Lower lobe of right lung (tissue), 2 donors: Measurements from ENCODE around the gene HORMAD1. TPM values are rescaled to one million over a fixed set of nuclear protein-coding genes. Genes with fewer than 3 reads are reported as not detected.
A peak's percentile ranks its signal among the peaks of the same experiment; 100 is the strongest.

Experiments used
- ATAC-seq, 2 donors: fragments of 200-7000 bp; cut with Tn5 transposase; one replicate each; pipeline ENCODE4 v1.9.1; 2020 to 2022; ENCODE audit warnings: mild to moderate bottlenecking in 2 of 2, moderate library complexity in 2 of 2
- DNase-seq: peaks from one replicate; pipeline ENCODE4 v3.0.0-alpha.2; 2020
- H3K27ac ChIP-seq: fragments of 200-600 bp; one replicate; pipeline ENCODE4 v1.8.0; 2022
- H3K27me3 ChIP-seq: fragments of 200-600 bp; one replicate; pipeline ENCODE4 v1.8.0; 2022; ENCODE audit warnings: low read depth
- H3K36me3 ChIP-seq: fragments of 200-600 bp; one replicate; pipeline ENCODE4 v1.8.0; 2022; ENCODE audit warnings: mild to moderate bottlenecking
- H3K4me1 ChIP-seq: fragments of 200-600 bp; one replicate; pipeline ENCODE4 v1.8.0; 2022
- H3K4me3 ChIP-seq: fragments of 200-600 bp; one replicate; pipeline ENCODE4 v1.8.0; 2022; ENCODE audit warnings: mild to moderate bottlenecking
- H3K9me3 ChIP-seq: fragments of 200-600 bp; one replicate; pipeline ENCODE4 v1.8.0; 2022
- intact Hi-C: fragments of 100-400 bp; cut with DNase I; formaldehyde crosslinking; loops from one replicate; pipeline ENCODE4 v1.11.0; 2022
- total RNA-seq: library from RNA; stranded (reverse); fragmentation: NEBNext Ultra II Directional; extraction: Animal tissue kit (Norgen Biotek cat#: 25700); gene quantifications from one replicate; pipeline ENCODE4 v1.2.1, GENCODE V29; 2021
- TF ChIP-seq, protein P1 (sequence below): fragments of 200-600 bp; IDR thresholded peaks from one replicate; pipeline ENCODE4 v1.8.0; 2022; ENCODE audit warnings: antibody characterized with exemption, mild to moderate bottlenecking
- donor health status: DM: no; HTN: yes; CAD: no; lungs with severe emphysema.

Gene HORMAD1
- total RNA-seq, 1 donor from 2014 or later = 2.7 TPM

DNA sequence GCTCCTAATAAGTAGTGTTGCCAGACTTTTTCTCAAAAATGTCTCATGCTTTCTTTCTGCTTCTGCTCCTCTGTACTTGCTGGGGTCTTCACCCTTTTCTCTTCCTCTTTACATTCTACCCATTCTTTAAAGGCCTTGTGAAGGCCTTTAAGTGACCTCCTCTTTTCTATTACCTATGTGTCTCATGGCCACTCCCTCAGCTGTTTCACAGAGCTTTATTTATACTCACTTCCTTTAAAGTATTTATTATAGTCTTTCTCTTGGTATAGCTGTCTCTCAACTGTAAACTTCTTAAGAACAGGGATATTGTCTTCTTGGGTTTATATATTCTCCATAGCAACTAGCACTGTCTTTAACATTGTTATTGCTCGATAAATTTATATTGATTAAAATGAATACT, 24.5 kb downstream of the HORMAD1 start:
- Histone ChIP-seq H3K9me3 (no peaks in the 10 kb centered on the region), H3K36me3 (peaks cover 37% of the 10 kb centered on the region), H3K27ac (peak overlapping the region; percentile 79), H3K27me3 (no peaks in the 10 kb centered on the region), H3K4me1 (peaks cover 15% of the 10 kb centered on the region), H3K4me3 (peak overlapping the region; percentile 68)
- DNase-seq = no peak
- TF ChIP-seq, protein P1, sequence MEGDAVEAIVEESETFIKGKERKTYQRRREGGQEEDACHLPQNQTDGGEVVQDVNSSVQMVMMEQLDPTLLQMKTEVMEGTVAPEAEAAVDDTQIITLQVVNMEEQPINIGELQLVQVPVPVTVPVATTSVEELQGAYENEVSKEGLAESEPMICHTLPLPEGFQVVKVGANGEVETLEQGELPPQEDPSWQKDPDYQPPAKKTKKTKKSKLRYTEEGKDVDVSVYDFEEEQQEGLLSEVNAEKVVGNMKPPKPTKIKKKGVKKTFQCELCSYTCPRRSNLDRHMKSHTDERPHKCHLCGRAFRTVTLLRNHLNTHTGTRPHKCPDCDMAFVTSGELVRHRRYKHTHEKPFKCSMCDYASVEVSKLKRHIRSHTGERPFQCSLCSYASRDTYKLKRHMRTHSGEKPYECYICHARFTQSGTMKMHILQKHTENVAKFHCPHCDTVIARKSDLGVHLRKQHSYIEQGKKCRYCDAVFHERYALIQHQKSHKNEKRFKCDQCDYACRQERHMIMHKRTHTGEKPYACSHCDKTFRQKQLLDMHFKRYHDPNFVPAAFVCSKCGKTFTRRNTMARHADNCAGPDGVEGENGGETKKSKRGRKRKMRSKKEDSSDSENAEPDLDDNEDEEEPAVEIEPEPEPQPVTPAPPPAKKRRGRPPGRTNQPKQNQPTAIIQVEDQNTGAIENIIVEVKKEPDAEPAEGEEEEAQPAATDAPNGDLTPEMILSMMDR = no peak
- no peak for ATAC-seq
- intact Hi-C loops = no loop called here

DNA sequence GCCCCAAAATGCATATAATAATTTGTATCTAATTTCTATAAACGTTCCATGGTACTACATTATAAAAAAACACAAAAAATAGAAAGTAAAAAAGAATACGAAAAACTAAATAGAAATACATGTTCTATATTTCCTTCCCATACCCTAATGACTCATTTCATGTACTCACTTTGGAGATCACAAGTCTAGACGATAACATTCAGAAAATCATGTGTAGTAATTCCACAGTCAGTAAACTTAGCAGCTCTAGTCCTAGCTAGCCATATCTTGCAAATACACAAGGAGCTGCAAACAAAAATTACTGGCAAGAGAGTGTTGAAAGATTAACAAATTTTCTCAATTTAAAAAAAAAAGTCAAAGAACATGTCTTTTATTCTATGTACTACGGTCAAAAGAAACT, 25.1 kb downstream of the HORMAD1 start:
- H3K9me3 ChIP-seq = no peaks in the 10 kb centered on the region
- no peaks in the 10 kb centered on the region for H3K27me3 ChIP-seq
- ATAC-seq (no peak), DNase-seq (no peak)
- TF ChIP-seq, protein P1 = no peak
- no peak overlapping the region for H3K27ac ChIP-seq
- peak overlapping the region; percentile 68 for H3K4me3 ChIP-seq
- H3K4me1 ChIP-seq = peaks cover 15% of the 10 kb centered on the region
- H3K36me3 ChIP-seq = peaks cover 39% of the 10 kb centered on the region
- intact Hi-C loops = no loop called here

DNA sequence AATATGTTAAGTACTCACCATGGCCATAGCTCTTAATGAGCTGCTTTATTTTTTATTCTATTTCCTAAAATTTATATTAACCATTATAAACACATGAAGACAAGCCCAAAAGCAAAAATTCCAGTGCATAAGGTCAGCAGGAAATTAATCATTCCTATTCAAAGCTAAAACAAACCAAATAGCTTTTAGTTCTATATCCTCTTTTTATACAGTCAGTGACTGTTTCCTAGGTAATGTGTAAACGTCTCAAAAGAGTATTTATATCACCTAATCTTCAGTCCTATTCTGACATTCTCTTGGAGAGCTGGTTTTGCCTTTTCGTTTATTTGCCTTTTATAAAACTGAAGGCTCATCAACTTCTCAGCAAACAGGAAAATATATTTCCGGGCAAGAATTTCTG, 28.0 kb downstream of the HORMAD1 start:
- ATAC-seq (no peak), DNase-seq (no peak)
- no peak overlapping the region for H3K4me3 ChIP-seq
- H3K9me3 ChIP-seq = no peaks in the 10 kb centered on the region
- TF ChIP-seq, protein P1 = no peak
- H3K27me3 ChIP-seq = no peaks in the 10 kb centered on the region
- intact Hi-C loops = no loop called here
- no peak overlapping the region for H3K27ac ChIP-seq
- peaks cover 15% of the 10 kb centered on the region for H3K4me1 ChIP-seq
- H3K36me3 ChIP-seq = peaks cover 60% of the 10 kb centered on the region

DNA sequence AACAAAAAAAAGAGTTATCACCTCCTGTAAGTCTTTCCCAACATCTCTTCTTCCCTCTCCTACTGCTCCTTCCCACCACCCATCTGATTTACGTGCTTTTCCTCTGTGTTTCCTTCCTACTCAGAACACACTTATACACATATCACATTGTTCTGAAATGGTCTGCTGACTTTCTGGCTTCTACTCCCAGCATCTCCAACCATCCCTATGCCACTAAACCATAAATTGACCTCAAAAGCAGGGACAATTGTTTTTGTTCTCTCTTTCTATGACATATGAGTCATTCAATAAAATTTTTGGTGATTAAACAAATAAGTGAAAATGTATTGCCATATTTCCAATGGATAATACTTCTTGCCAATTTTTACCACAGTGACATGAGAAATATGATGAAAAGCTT, 31.9 kb downstream of the HORMAD1 start:
- Histone ChIP-seq H3K4me3 (no peak overlapping the region), H3K27ac (no peak overlapping the region), H3K36me3 (peaks cover 74% of the 10 kb centered on the region), H3K27me3 (no peaks in the 10 kb centered on the region), H3K9me3 (no peaks in the 10 kb centered on the region), H3K4me1 (peaks cover 4% of the 10 kb centered on the region)
- no peak for DNase-seq
- intact Hi-C loops = no loop called here
- no peak for ATAC-seq
- TF ChIP-seq, protein P1 = no peak

DNA sequence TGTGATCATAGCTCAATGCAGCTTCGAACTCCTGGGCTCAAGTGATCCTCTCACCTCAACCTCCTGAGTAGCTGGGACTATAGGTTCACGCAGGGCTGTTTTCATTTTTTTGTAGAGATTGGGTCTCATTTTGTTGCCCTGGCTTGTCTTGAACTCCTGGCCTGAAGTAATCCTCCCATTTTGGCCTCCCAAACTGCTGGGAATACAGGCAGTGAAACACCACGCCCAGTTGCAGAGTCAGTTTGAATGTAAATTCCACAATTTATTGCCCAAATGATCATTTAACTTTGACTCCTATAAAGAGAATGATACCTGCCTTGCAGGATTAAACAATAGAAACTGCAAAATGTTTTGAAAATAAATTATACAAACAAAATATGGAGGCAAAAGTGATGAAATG, 34.4 kb downstream of the HORMAD1 start:
- TF ChIP-seq, protein P1 = no peak
- Histone ChIP-seq H3K36me3 (peaks cover 66% of the 10 kb centered on the region), H3K27ac (no peak overlapping the region), H3K27me3 (no peaks in the 10 kb centered on the region), H3K9me3 (no peaks in the 10 kb centered on the region), H3K4me3 (no peak overlapping the region), H3K4me1 (no peaks in the 10 kb centered on the region)
- DNase-seq (no peak), ATAC-seq (no peak)
- intact Hi-C loops = no loop called here

DNA sequence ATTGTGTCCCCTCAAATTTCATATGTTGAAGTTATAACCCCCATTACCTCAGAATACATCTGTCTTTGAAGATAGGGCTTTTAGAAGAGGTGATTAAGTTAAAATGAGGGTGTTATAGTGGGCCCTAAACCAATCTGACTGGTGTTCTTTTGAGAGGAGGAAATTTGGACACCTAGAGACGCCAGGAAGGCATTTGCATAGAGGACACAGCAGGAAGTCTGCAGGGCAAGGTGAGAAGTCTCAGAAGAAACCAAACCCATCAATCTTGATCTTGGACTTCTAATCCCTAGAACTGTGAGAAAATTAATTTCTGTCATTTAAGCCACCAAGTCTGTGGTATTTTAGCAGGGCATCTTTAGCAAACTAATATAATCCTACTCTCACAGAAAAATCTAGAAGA, 36.8 kb downstream of the HORMAD1 start:
- Histone ChIP-seq H3K36me3 (peaks cover 52% of the 10 kb centered on the region), H3K9me3 (no peaks in the 10 kb centered on the region), H3K4me3 (no peak overlapping the region), H3K27me3 (no peaks in the 10 kb centered on the region), H3K27ac (no peak overlapping the region), H3K4me1 (no peaks in the 10 kb centered on the region)
- TF ChIP-seq, protein P1 = no peak
- DNase-seq = no peak
- intact Hi-C loops = no loop called here
- ATAC-seq = no peak
